ENCODE measurements around the gene ZDHHC11B.
"Not testable (repeated sequence)": the region's sequence is repeated elsewhere in the genome, so short reads cannot be mapped to it uniquely, and the experiment has no call there.

The ZDHHC11B gene

DNA sequence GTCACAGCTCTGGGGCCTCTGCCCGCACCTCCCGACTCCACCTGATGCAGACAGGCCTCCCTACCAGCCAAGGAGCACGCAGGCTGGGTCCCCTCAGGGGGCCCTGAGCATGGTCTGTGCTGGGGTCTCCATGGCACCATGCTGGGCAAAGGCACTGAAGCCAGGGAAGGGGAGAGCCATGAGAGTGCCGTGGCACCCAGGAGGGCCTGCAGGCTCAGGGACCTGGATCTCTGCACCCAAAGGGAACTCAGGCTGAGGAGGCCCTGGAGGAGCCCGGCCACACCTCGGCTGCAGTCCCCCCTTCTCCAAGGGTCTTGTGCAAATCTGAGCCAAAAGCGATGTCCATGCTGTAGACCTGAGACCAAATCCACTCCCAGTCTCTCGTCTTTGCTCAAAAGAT, 32.5 kb downstream of the ZDHHC11B start:
- DNase-seq = not testable (repeated sequence)

DNA sequence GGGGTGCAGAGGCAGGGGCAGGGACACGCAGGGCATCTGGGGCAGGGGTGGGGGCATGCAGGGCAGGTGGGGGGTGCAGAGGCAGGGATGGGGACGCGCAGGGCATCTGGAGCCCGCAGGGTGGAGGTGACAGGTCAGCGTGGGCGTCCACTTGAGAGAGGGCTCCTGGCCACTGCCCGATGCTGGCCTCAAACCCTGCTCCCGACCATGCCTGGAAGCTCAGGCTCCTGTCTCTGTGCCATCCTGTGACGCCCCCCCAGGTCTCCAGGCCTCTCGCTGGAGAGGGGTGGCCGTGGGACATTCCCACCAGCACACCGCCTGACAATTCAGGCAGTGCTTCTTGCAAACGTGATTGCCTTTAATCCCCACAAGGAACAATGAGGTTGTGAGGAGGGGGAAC, 33.0 kb downstream of the ZDHHC11B start:
- DNase-seq = no peak

GRCh38 chr5:750226-750625, 34.3 kb downstream of the ZDHHC11B start:
- not testable (repeated sequence) for DNase-seq

DNA sequence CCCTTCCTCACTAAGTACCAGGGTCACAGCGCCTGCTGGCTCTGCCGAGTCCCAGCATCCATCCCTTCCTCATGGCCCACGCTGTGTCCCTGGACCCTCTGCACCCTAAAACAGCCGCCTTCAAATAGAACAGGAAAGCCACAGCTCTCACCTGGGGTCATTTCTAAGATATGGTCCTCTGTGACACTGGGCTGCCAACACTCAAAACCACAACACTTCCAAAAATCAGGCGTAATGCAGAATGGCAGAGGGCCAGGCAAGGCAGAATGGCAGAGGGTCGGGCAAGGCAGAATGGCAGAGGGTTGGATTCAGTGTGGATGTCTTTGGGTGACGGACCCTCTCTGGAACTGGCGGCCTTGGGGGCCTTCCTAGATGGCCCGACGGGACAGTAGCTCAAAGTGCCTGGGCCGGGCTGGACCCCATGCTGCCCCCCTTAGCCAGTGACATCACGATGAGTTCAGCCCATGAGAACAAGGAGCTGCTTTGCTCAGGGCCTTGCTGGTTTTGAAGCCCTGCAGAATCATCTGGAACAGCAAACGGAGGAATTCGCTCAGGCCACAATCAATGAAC, 35.3 kb downstream of the ZDHHC11B start:
- DNase-seq = no peak

DNA sequence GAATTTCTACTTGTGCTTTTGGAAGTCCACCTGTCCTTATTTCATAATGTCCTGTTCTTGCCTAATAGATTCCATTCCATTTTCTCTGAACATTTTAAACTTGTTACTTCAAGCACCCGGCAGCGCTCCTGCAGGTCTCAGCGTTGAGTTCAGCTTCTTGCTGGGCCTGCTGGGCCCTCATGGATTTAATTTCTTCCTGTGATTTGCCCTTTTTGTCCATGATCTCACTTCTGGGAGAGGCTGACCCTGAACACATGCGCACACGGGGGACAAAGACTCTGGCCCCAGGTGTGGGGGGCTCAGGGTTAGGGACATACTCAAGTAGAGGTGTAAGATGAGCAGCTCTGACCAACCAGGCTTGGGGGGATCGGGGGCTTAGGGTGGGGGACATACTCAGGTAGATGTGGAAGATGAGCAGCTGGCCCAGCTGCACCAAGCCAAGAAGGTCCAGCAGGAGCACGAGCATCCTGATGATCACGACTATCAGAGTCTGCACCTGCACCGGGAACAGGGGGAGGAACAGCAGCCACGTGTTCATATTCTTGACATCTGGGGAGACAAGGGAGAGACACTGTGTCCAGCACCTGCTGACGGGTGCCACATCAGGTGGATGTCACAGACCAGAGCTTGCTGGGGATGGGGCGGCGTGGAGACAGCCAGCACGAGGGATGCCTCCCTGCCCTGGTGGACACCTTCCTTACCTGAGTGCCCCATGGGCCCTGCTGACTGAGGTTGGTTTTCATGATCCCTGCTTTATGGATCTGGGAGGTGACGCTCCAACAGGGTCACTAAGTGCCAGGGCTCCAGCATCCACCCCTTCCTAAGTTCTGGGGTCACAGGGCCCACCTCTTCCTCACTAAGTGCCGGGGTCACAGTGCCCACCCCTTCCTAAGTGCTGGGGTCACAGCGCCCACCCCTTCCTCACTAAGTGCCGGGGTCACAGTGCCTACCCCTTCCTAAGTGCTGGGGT, 36.2 kb downstream of the ZDHHC11B start:
- not testable (repeated sequence) for DNase-seq

- not testable (repeated sequence) for DNase-seq
Measured at GRCh38 chr5:747303-747844, 37.2 kb downstream of the ZDHHC11B start.

- DNase-seq = no peak
Measured at GRCh38 chr5:746258-746761, 38.2 kb downstream of the ZDHHC11B start.

DNA sequence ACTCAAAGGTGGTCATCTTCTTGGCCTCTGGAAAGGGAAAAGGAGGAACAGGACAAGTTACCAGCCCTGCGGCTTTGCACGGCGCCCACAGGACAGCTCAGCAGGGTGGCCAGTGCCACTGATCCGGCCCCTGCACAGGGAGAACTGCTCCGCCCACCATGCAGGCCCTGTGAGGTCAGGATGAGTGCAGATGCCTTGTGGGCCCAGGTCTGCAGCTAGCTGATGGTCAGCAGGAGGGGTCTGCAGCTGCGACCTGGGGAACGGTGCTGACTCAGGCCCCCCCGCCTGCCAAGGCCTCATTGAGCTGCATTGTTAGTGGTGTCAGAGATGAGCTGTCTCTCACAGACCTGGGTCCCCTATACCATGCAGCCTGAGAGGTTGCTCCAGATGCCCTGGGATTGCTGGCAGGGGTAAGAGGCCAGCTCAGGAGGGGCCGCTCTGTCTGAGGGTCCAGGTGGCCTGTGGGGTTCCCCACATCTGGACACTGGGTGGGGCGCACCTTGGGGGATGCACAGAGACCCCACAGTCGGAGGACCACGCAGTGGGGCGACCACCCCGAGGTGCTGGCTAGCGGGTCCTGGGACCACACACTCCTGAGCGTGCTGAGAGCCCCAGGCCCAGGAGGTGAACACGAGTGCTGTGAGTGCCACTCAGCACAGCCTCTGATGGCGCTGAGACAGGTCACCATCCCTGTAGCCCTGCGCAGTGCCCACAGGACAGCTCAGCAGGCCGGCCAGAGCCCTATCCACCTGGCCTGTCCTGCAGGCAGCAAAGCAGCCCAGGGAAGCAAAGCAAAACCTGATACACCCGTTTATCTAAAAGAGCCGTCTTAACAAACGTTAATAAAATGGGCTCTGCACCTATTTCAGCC, 39.0 kb downstream of the ZDHHC11B start:
- DNase-seq = not testable (repeated sequence)

- DNase-seq = not testable (repeated sequence)
Measured at GRCh38 chr5:743696-744404, 40.7 kb downstream of the ZDHHC11B start.

DNA sequence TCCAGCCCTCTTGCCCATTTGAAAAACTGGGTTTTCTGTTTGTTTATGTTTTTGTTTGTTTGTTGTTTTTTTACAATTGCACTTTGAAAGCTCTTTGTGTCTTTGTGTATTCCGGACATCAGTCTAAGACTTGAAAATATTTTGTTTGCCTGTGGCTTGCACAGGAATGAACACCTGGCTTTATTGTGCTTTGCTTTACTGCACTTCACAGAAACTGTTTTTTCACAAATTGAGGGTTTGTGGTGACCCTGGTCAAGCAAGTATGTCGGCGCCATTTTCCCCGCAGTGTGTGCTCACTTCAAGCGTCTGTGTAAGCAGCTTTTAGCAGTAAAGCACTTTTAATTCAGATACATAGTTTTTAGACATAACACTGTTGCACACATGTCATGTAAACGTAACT, 42.3 kb downstream of the ZDHHC11B start:
- DNase-seq = not testable (repeated sequence)

- DNase-seq = not testable (repeated sequence)
Measured at GRCh38 chr5:734145-734544, 50.4 kb downstream of the ZDHHC11B start.

DNA sequence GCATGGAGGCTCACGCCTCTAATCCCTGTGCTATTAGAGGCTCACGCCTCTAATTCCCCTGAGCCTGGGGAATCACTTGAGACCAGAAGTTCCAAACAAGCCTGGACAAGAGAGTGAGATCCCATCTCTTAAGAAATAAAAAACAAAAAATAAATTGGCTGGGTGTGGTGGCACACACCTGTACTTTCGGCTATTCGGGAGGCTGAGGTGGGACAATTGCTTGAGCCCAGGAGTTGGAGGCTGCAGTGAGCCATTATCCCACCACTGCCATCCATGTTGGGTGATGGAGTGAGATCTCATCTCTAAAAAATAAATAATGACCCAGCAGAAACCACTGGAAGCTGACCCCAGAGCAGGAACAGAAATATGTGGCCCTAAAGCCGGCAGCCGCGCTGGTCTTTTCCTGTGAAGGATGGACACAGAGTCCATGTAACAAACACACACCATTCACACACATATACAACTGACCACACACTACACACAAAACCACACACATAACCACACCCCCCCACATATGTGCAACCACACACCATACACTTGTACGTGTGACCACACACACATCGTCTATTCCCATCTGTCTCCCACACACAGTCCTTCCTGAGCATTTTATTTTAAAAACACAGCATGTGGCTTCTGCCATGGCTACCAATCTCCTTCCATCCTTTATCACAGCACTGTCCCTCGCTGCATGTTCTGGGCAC, 51.6 kb downstream of the ZDHHC11B start:
- DNase-seq = not testable (repeated sequence)

DNA sequence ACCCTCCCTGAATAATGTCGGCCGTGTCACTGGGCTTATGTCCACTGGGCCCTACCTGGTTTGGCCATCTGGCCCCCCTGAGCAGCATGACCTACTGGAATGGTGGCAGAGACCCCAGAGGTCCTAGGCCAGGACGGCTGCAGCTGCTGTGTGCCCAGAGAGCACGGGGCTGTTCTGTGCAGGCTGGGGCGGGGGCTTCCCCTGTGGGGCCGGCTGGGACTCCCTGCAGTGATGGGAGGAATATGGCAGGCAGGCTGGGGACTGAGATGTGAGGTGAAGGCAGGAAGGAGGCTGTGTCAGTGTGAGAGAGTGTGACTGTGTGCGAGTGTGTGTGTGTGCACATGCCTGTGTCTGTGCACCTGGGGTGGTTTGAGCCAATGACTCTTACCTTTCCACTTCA, 55.3 kb downstream of the ZDHHC11B start:
- DNase-seq = not testable (repeated sequence)

DNA sequence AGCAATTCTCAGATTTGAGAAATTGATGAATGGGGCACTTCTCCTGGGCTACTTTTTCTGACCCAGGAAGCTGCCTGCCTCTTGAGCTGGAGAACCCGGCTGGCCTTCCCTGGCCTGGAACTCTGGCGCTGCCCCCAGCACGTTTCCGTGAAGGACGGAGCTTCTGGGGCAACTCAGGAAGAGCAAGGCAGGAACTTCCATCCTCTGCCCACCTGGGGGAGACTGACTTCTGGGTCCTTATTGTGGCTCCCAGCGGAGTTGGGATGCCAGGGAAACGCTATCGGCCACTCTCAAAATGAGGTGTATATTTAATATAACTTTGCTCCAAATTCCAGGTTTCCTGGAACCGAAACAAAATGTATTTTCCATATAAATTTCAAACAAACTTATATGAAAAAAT, 57.4 kb downstream of the ZDHHC11B start:
- not testable (repeated sequence) for DNase-seq

DNA sequence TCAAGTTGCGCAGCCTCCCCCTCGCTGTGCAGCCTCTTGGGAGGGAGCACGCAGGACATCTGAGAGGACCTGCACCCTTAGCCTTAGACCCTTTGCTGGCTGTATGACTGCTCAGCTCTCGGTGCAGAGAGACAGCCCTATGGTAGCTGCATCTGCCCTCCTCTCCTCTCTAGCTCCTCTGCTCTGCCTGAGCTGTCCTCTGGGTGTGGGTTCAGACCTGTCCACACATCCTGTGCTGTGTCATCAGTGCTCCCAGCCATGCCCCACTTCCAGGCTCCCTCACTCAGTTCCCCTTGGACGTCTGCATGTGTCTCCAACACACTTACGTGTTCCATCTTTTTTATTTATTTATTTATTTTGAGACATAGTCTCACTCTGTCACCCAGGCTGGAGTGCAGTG, 60.7 kb downstream of the ZDHHC11B start:
- not testable (repeated sequence) for DNase-seq

DNA sequence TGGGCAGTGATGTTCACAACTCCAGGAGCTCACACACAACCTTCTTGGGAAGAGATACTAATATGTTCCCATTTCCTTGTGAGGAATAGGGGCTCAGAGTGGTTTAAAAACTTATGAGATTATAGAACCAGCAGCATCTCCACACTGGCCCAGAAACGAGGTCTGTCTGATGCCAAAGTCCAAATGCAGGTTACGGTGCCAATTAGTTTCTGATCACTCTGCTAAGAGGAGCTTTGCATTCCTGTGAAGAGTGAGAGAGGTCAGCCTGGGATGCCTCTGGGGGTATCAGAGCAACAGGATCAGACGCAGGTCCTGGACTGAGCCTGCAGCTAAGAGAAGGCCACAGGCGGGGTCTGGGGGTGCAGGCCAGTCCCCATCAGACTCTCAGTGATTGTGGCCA, 61.2 kb downstream of the ZDHHC11B start:
- DNase-seq = not testable (repeated sequence)

GRCh38 chr5:719379-719778, 65.2 kb downstream of the ZDHHC11B start:
- not testable (repeated sequence) for DNase-seq

DNA sequence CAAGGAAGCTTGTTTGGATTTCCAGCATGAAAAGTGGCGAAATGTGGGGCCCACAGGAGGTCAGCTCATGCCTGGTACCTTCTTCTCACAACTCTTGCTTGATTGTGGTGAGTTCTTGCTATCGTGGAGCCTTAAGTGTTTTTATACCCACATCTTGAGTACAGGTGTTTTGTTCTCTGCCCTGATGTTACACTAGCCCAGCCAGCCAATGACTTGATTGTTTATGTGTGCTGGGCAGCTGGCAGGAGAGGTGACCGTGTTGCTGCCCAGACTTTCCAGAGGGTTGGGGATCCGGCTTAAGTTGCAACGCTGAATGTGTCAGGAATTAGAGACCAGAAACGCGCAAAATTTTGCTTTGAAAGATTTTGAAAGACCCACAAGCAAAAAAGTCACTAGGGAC, 67.4 kb downstream of the ZDHHC11B start:
- DNase-seq = no peak

DNA sequence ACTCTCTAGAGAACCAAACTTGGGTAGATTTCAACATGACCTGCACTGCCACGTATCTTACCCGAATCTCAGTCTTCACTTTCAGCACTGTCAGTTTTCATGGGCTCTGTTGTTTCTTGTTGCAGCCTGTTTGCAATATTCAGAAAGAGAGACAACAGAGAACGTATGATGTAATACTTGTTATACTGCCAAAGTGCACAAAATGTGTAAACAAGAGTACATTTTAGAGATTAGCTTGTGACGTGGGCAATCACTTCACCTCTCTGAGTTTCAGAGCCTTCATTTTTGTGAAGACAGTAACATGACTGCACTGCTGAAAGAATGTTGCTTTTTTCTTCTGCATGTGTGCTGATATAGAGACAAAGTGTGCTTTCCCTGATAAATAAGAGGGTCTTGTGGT, 67.8 kb downstream of the ZDHHC11B start:
- DNase-seq = not testable (repeated sequence)

DNA sequence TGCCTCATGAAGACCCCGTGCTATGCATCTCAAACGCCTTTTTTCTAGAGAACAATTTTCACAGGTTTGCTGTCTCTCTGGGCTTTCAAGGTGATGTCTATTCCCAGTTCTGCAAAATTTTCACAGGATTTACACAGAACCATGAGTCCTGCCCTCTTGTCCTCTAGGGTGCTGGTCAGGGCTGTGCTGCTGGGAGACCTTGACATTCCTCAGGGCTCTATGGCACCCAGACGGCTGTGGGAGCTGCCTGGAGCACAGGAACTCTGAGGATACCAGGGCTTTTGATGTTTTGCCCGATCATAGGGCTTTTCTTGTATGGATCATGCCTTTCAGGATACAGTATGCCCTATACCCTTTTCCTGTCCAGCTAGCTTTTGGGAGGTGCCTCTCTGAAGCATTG, 68.9 kb downstream of the ZDHHC11B start:
- DNase-seq = not testable (repeated sequence)
